ENCODE data around the gene JADE2.
A peak's percentile ranks its signal among the peaks of the same experiment; 100 is the strongest.
"Not testable (repeated sequence)": the region's sequence is repeated elsewhere in the genome, so short reads cannot be mapped to it uniquely, and the experiment has no call there.

Gene JADE2

GRCh38 chr5:134524826-134525682 lies at the start of gene JADE2:
TSS of gene JADE2 (plus strand) at chr5:134525670. CDS start at chr5:134535858, 10,188 bp downstream.
- DNase-seq (ENCODE audit: low read depth) = peak; percentile 70

DNA sequence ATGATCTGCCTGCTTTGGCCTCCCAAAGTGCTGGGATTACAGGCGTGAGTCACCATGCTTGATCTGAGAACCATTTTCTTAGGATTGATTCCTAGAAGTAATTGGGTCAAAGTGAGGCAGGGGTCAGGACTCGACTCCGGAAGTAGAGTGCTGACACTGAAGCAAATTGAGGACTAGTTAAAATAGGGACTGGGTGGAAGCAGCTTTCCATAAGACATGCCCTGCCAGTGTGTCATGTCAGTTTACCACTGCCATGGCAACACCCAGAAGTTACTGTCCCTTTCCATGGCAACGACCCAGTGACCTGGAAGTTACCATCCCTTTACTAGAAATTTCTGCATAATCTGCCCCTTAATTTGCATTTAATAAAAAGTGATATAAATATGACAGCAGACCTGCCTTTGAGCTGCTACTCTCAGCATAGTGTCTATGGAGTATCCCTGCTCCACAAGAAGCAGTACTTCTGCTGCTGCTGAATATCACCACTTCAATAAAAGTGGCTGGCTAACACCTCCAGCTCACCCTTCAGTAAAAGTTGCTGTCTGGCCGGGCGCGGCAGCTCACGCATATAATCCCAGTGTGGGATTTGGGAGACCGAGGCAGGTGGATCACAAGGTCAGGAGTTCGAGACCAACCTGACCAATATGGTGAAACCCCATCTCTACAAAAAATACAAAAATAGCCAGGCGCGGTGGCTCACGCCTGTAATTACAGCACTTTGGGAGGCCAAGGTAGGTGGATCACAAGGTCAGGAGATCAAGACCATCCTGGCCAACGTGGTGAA lies 47.8 kb upstream of the JADE2 start:
- DNase-seq (ENCODE audit: low read depth) = no peak

- DNase-seq (ENCODE audit: low read depth) = no peak
Observed at GRCh38 chr5:134479839-134480238, 45.6 kb upstream of the JADE2 start.

- DNase-seq (ENCODE audit: low read depth) = no peak
Observed at GRCh38 chr5:134489227-134489944, 36.1 kb upstream of the JADE2 start.

GRCh38 chr5:134490255-134490924 lies 35.1 kb upstream of the JADE2 start:
- no peak for DNase-seq (ENCODE audit: low read depth)

GRCh38 chr5:134490925-134491271 lies 34.6 kb upstream of the JADE2 start:
- no peak for DNase-seq (ENCODE audit: low read depth)

DNA sequence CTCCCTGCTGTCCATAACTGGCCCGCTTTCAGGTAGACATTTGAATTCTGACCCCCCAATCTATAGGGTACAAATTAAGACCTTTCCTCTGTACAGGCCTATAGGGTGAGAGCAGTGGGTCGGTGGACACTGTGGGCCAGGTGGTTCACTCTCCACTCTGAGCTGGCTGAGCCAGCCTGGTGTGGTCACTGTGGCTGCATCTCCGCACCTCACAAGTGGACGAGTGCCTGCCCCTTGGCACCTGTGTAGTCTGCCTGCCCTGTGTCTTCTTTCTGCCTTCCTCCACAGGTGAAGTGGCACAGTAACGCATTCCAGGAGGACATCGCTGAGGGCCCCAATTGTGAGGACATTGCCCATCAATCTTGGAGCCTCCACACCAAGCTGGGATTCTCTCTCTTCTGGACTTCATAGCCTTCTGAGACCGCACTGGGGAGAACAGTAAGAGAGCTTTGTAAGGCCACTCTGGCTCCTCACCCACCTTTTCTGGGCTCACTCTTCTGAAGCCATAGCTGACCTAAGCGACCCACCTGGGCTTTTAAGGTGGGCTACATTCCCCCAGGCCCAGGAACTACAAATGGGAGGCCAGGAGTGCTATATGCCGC lies 33.5 kb upstream of the JADE2 start:
- DNase-seq (ENCODE audit: low read depth) = no peak

GRCh38 chr5:134492568-134492967 lies 32.9 kb upstream of the JADE2 start:
- DNase-seq (ENCODE audit: low read depth) = no peak

DNA sequence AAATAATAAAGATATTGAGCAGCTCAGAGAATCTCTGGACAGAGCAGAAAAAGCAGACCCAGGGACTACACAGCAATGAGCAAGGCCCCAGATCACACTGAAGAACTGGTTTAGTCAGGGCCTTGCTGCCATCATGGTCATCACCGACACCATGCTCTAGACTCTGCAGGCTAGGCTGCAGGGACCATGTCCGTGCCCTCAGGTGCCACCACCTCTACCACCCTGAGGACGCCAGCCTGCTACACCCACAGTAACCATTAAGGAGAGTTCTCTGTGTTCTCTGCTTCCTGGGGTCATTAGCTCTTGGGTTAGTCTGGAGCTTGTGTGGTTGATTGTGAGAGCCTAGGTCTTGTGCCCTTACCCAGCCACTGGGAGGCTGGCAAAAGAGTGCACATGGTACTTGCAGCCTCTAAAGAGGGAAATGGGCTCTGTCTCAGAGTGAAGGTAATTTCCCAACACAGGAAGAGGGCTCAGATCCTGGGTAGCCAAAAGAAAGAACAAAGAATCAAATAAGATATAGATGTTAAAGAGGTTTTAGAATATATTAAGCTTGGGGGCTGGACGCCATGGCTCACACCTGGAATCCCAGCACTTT lies 31.9 kb upstream of the JADE2 start:
- DNase-seq (ENCODE audit: low read depth) = no peak

- no peak for DNase-seq (ENCODE audit: low read depth)
Observed at GRCh38 chr5:134494780-134495179, 30.7 kb upstream of the JADE2 start.

GRCh38 chr5:134499905-134500304 lies 25.6 kb upstream of the JADE2 start:
- not testable (repeated sequence) for DNase-seq (ENCODE audit: low read depth)

DNA sequence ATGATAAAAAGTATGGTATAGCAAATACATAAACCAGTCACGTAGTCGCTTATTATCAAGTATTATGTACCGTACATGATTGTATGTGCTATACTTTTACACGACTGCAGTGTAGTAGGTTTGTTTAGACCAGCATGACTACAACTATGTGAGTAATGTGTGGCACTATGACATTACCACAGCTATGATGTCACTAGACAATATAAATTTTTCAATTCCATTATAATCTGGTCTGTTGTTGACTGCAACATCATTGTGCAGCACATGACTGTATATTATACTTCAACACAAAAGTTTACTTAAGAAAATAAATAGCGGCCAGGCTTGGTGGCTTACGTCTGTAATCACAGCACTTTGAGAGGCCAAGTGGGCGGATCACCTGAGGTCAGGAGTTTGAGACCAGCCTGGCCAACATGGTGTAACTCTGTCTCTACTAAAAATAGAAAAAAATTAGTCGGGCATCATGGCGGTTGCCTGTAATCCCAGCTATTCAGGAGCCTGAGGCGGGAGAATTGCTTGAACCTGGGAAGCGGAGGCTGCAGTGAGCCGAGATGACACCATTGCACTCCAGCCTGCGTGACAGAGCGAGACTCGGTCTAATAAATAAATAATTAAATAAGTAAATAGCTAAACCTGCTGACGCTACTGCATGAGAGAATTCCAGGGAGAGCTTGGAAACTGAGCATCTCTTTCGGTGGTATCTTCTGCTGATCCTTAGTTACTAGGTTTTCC lies 24.6 kb upstream of the JADE2 start:
- DNase-seq (ENCODE audit: low read depth) = no peak

DNA sequence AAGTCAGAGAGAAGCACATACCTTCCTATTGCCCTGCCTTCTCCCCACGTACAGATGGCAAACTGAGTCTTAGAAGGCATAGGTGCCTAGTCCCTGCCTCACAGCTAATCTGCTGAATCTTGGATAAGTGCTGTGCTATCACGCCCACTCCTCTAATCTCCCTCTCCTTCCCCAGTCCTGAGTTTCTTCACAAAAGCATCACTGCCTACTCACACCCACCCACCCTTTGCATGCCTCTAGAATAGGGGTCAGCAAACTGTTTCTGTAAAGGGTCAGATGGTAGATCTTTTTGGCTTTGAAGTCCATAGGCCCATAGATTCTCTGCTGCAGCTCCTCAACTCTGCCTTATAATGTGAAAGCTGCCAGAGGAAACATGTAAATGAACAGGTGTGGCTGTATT lies 23.2 kb upstream of the JADE2 start:
- no peak for DNase-seq (ENCODE audit: low read depth)

DNA sequence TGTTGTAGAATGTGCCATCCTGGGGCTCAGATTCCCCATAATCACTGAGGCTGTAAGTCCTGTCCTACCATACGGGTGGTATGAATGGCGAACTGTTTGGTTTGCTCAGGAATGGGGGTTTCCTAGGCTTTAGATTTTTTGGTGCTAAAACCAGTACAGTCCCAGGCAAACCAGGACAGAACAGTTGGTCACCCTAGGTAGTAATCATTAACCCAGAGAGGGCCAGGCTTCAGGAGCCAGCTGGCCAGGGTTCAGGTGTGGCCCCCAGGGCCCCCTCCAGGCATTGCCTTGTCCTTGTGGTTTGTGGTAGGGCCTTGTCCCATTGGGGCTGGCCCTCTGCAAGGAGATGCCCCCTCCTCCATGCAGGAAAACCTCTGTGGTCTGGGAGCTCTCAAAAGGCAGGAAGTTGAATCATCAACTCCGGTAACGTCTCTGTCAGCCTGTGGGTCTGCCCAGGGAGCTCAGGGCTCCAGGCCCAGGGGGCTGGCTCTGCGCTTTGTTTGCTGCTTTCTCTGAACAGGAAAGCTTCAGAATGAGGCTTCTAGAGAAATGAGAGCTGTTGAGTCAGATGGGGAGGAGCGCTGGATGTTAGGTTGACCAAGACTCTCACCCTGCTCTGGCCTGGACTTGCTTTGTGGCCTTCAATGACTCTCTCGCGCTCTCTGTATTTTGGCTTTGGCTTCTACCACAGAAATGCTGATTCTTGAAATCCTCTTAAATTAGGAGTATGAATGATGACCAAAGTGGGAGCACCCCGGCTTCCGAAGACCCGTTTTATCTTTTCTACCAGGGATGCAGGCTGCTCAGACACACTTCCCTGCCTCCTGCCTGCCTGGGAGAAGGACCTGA lies 22.2 kb upstream of the JADE2 start:
- DNase-seq (ENCODE audit: low read depth) = peak; percentile 29

- no peak for DNase-seq (ENCODE audit: low read depth)
Observed at GRCh38 chr5:134503937-134504437, 21.5 kb upstream of the JADE2 start.

DNA sequence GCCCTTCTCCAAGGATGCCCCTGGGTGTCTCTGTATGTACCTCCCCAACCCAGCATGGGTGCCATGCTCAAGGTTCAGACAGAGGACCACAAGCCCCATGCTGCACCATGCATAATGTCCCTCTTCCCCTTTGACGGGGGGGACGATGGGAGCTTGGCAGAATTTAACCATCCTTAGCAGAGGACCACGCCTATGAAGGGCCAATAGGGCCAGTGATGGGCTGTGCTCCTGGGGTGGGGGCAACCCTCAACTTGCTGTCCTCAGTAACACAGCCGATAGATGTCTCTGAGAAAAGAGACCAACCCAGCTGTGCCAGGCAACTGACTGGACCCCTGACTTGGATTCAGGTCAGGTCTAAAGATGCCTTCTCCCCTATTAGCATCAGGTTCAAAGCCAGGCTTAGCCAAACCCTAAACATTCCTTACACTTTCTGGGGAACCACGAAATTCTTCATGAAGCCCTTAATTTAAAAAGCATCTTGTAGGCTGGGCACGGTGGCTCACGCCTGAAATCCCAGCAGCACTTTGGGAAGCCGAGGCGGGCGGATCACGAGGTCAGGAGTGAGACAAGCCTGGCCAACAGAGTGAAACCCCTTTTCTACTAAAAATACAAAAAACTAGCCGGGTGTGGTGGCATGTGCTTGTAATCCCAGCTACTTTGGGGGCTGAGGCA lies 20.7 kb upstream of the JADE2 start:
- DNase-seq (ENCODE audit: low read depth) = no peak

DNA sequence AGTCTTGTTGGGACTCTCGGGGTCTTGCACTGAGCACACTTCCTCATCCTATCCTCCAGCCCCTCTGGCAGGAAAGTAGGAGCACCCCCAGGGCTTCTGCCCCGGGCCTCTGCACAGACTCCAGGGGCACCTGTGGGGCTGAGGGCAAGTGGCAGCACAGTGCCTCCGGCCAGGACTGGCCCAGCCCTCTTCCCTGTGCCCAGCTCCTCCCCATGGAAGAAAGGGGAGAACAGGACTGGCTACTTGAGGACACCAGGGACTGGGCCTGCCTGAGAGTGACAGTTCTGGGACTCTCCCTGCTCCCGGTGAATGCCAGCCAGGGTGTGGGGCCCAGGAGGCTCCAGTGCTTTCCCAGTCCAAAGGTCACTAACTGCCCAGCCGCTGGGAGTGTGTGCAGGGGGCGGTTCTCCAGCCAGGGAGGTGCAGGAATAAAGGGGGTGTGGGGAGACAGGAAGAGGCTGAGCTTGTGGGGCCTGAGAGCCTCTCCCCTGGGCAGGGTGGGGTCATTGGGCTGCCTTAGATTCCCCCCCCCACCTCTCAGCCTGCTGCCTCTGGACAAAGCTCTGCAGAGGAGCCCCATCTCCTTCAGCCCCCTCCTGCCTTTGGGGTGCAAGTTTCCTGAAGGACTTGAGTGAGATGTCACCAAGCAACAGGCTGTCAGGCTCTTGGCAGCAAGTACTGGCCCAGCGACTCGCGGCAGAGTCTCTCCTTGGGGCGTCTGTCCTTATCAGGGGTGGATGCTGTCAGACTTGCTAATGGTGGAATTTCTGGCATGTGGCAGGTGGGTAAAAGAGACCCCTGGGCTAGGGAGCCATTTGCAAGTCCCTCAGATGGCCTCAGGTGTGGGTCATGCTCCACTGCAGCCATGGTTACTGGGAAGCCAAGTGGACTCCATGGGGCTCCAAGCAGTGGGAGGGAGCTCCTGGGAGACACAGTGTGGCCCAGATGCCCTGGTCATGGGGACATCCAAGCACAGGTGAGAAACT lies 19.1 kb upstream of the JADE2 start:
- no peak for DNase-seq (ENCODE audit: low read depth)

DNA sequence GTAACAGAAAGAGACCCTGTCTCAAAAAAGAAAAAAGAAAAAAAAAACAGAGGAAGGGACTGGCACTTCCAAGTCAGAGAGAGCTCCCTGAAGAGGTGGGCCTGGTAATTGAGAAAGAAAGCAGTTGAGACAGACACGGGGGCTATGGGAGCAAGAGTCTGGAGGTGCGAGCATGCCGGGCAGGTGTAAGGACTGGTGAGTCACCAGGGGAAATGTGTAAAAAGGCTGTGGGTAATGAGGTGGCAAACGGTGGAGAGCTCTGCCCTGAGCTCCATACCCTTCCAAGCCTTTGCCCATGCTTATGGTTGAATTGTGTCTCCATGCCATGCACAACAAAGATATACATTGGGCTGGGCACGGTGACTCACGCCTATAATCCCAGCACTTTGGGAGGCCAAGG lies 18.0 kb upstream of the JADE2 start:
- DNase-seq (ENCODE audit: low read depth) = no peak
